OCI-LY1 (cell line): ENCODE data around the gene ROR2.

Experiments used
- H2AFZ ChIP-seq: fragments of 200-600 bp; sonication (generic), shearing (Covaris generic); 2 replicates; pipeline ENCODE4 v1.6.0; 2014; ENCODE audit warnings: antibody characterized with exemption, mild to moderate bottlenecking, low read length
- H3F3A ChIP-seq: fragments of 200-600 bp; sonication (generic), shearing (Covaris generic); 2 replicates; pipeline ENCODE4 v1.6.0; 2014; ENCODE audit warnings: mild to moderate bottlenecking, antibody characterized with exemption, low read length, moderate library complexity; ENCODE audit not compliant: insufficient read depth
- H3K27ac ChIP-seq: fragments of 200-600 bp; sonication (generic); 2 replicates; pipeline ENCODE4 v1.5.1; 2014; ENCODE audit warnings: low read length, mixed run types, mild to moderate bottlenecking, low read depth; ENCODE audit not compliant: poor library complexity, severe bottlenecking
- H3K27me3 ChIP-seq: fragments of 200-600 bp; sonication (generic); 2 replicates; pipeline ENCODE4 v1.6.0; 2014; ENCODE audit warnings: antibody characterized with exemption, mild to moderate bottlenecking, low read length, moderate library complexity; ENCODE audit not compliant: insufficient read depth
- H3K36me3 ChIP-seq: fragments of 200-600 bp; sonication (generic); 2 replicates; pipeline ENCODE4 v1.6.1; 2014; ENCODE audit warnings: mild to moderate bottlenecking, antibody characterized with exemption, low read length, moderate library complexity, mixed read lengths; ENCODE audit not compliant: insufficient read depth
- H3K4me1 ChIP-seq: fragments of 200-600 bp; sonication (generic); 2 replicates; pipeline ENCODE4 v1.5.1; 2014; ENCODE audit warnings: mild to moderate bottlenecking, low read length, moderate library complexity; ENCODE audit not compliant: insufficient read depth, severe bottlenecking
- H3K4me2 ChIP-seq: fragments of 200-600 bp; sonication (generic), shearing (Covaris generic); 2 replicates; pipeline ENCODE4 v1.6.1; 2014; ENCODE audit warnings: low read length
- H3K4me3 ChIP-seq: fragments of 200-600 bp; sonication (generic); 2 replicates; pipeline ENCODE4 v1.5.1; 2014; ENCODE audit warnings: low read length, low read depth, mild to moderate bottlenecking, mixed read lengths; ENCODE audit not compliant: poor library complexity, severe bottlenecking
- H3K79me2 ChIP-seq: fragments of 200-600 bp; shearing (Covaris generic); 2 replicates; pipeline ENCODE4 v1.6.1; 2016; ENCODE audit warnings: mixed run types, low read length, mixed read lengths; ENCODE audit not compliant: insufficient read depth
- H3K9ac ChIP-seq: fragments of 200-600 bp; sonication (generic), shearing (Covaris generic); 2 replicates; pipeline ENCODE4 v1.6.1; 2014; ENCODE audit warnings: mild to moderate bottlenecking, low read length, mixed read lengths
- H3K9me2 ChIP-seq: fragments of 200-600 bp; sonication (generic), shearing (Covaris generic); 2 replicates; pipeline ENCODE4 v1.6.1; 2014; ENCODE audit warnings: low read depth, mild to moderate bottlenecking, low read length, mixed read lengths
- H3K9me3 ChIP-seq: fragments of 200-600 bp; shearing (Covaris generic); 2 replicates; pipeline ENCODE4 v1.6.1; 2014; ENCODE audit warnings: low read length, mixed read lengths
- H4K20me1 ChIP-seq: fragments of 200-600 bp; sonication (generic), shearing (Covaris generic); 2 replicates; pipeline ENCODE4 v1.6.0; 2016; ENCODE audit warnings: mild to moderate bottlenecking, low read length; ENCODE audit not compliant: insufficient read depth
- EZH2 ChIP-seq: fragments of 200-600 bp; sonication (generic), shearing (Covaris generic); IDR thresholded peaks from 2 replicates; pipeline ENCODE4 v1.8.0; 2017; ENCODE audit warnings: borderline replicate concordance, mixed run types, mild to moderate bottlenecking, antibody characterized with exemption, low read length, moderate library complexity, mixed read lengths
- TF ChIP-seq, protein P1 (sequence below): fragments of 200-600 bp; sonication (generic), shearing (Covaris generic); IDR thresholded peaks from 2 replicates; pipeline ENCODE4 v1.5.1; 2017; ENCODE audit warnings: mild to moderate bottlenecking, antibody characterized with exemption, low read length, moderate library complexity, mixed read lengths

Gene ROR2

GRCh38 chr9:91716815-91717214, 233.2 kb downstream of the ROR2 start:
- no peak overlapping the region for H3K4me3 ChIP-seq
- H3F3A ChIP-seq: no peaks in the 10 kb centered on the region

GRCh38 chr9:91716239-91716638, 233.8 kb downstream of the ROR2 start:
- H3K4me2 ChIP-seq: no peak overlapping the region
- no peak for TF ChIP-seq EZH2
- TF ChIP-seq, protein P1, sequence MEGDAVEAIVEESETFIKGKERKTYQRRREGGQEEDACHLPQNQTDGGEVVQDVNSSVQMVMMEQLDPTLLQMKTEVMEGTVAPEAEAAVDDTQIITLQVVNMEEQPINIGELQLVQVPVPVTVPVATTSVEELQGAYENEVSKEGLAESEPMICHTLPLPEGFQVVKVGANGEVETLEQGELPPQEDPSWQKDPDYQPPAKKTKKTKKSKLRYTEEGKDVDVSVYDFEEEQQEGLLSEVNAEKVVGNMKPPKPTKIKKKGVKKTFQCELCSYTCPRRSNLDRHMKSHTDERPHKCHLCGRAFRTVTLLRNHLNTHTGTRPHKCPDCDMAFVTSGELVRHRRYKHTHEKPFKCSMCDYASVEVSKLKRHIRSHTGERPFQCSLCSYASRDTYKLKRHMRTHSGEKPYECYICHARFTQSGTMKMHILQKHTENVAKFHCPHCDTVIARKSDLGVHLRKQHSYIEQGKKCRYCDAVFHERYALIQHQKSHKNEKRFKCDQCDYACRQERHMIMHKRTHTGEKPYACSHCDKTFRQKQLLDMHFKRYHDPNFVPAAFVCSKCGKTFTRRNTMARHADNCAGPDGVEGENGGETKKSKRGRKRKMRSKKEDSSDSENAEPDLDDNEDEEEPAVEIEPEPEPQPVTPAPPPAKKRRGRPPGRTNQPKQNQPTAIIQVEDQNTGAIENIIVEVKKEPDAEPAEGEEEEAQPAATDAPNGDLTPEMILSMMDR: no peak
- H3K36me3 ChIP-seq: no peaks in the 10 kb centered on the region
- no peak overlapping the region for H3K4me3 ChIP-seq
- H3K27ac ChIP-seq: no peak overlapping the region
- H3K27me3 ChIP-seq: peaks cover 9% of the 10 kb centered on the region; the same call in 1 of the 2 replicates
- no peak overlapping the region for H3K9ac ChIP-seq
- H3K9me2 ChIP-seq: no peaks in the 10 kb centered on the region
- no peaks in the 10 kb centered on the region for H3K9me3 ChIP-seq
- H3F3A ChIP-seq: no peaks in the 10 kb centered on the region
- H4K20me1 ChIP-seq: no peaks in the 10 kb centered on the region
- peaks cover 16% of the 10 kb centered on the region for H3K4me1 ChIP-seq
- H3K79me2 ChIP-seq: no peaks in the 10 kb centered on the region
- H2AFZ ChIP-seq: no peak overlapping the region

More at GRCh38 chr9:91716815-91717214, 233.2 kb downstream of the ROR2 start:
- Histone ChIP-seq H3K27me3 (peaks cover 9% of the 10 kb centered on the region; the same call in 1 of the 2 replicates), H3K4me1 (peaks cover 16% of the 10 kb centered on the region), H3K36me3 (no peaks in the 10 kb centered on the region), H3K79me2 (no peaks in the 10 kb centered on the region), H2AFZ (no peak overlapping the region), H3K27ac (no peak overlapping the region), H3K4me2 (no peak overlapping the region), H3K9me2 (no peaks in the 10 kb centered on the region), H4K20me1 (no peaks in the 10 kb centered on the region), H3K9ac (no peak overlapping the region), H3K9me3 (no peaks in the 10 kb centered on the region)
- no peak for TF ChIP-seq EZH2
- TF ChIP-seq, protein P1: no peak

DNA sequence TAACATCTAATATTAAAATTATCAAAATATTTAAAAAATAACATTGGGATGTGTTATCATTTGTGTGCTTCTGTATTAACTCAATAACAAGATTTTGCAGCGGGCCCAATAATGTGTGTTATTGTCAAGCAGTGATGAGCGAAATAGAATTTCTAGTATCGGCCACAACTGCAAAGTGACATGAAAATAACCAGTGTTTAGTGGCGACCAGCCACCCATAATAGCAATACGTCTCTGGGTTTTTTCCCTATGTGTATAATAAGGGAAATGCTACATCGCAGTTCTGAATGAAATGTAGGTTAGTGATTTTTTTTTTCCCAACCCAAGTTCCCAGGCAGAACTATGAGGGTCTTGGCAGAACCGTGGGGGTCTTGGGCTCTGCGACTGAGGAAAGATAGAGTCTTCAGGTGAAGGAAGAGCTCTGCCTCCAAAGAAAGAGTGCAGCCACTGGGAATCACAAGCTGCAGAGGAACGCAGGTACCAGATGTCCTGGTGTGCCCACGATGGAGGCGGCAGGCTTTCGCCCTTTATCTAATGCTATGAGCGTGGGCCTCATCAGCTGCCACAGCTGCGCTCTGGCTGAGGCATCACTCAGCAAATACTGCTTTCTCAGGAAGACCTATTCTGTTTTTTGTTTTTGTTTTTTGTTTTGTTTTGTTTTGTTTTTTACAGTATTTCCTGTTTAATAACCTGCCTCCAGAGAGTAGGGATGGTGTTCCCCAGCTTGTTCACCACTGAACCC, 235.0 kb downstream of the ROR2 start:
- peaks cover 7% of the 10 kb centered on the region for H3K4me1 ChIP-seq
- no peaks in the 10 kb centered on the region for H4K20me1 ChIP-seq
- H3K79me2 ChIP-seq: no peaks in the 10 kb centered on the region
- H2AFZ ChIP-seq: no peak overlapping the region
- H3K9me3 ChIP-seq: no peaks in the 10 kb centered on the region
- TF ChIP-seq EZH2: no peak
- TF ChIP-seq, protein P1: no peak
- no peak overlapping the region for H3K4me3 ChIP-seq
- no peaks in the 10 kb centered on the region for H3K9me2 ChIP-seq
- H3K27ac ChIP-seq: no peak overlapping the region
- no peaks in the 10 kb centered on the region for H3K36me3 ChIP-seq
- no peak overlapping the region for H3K4me2 ChIP-seq
- peaks cover 9% of the 10 kb centered on the region; the same call in 1 of the 2 replicates for H3K27me3 ChIP-seq
- H3K9ac ChIP-seq: no peak overlapping the region
- no peaks in the 10 kb centered on the region for H3F3A ChIP-seq
